IPS DF 6.9 (cell line): ENCODE measurements around the gene TCTN1.
A peak's percentile ranks its signal among the peaks of the same experiment; 100 is the strongest.

Experiments
- DNase-seq: peaks from one replicate; pipeline ENCODE4 v3.0.0-alpha.2; 2013; ENCODE audit warnings: low read depth, low spot score
- H3K27ac ChIP-seq: one replicate; pipeline ENCODE4 v1.5.1; 2013; ENCODE audit warnings: low read length, control low read depth
- H3K27me3 ChIP-seq: 2 replicates; pipeline ENCODE4 v1.6.1; 2013; ENCODE audit warnings: mild to moderate bottlenecking, low read length; ENCODE audit not compliant: control insufficient read depth, insufficient read depth
- H3K36me3 ChIP-seq: 2 replicates; pipeline ENCODE4 v1.6.1; 2013; ENCODE audit warnings: low read length; ENCODE audit not compliant: control insufficient read depth, insufficient read depth
- H3K4me1 ChIP-seq: 2 replicates; pipeline ENCODE4 v1.6.1; 2013; ENCODE audit warnings: low read length; ENCODE audit not compliant: control insufficient read depth, insufficient read depth
- H3K4me3 ChIP-seq: 2 replicates; pipeline ENCODE4 v1.5.1; 2013; ENCODE audit warnings: mild to moderate bottlenecking, low read length
- H3K9me3 ChIP-seq: 2 replicates; pipeline ENCODE4 v1.6.1; 2013; ENCODE audit warnings: low read length, inconsistent platforms; ENCODE audit not compliant: control insufficient read depth, insufficient read depth
- WGBS: extraction: QIAGEN DNeasy Blood & Tissue Kit; methylation state at CpG from one replicate; pipeline ENCODE4 v1.1.7; 2013; ENCODE audit warnings: mixed read lengths, missing lambda C conversion rate; ENCODE audit not compliant: insufficient read length, insufficient coverage; 5-methylcytosine and 5-hydroxymethylcytosine counted together

The TCTN1 gene

GRCh38 chr12:110694330-110694901 lies 80.5 kb downstream of the TCTN1 start:
- Histone ChIP-seq H3K36me3 (no peaks in the 10 kb centered on the region), H3K9me3 (no peaks in the 10 kb centered on the region), H3K4me3 (no peak overlapping the region), H3K4me1 (peaks cover 2% of the 10 kb centered on the region; the same call in 1 of the 2 replicates), H3K27me3 (no peaks in the 10 kb centered on the region), H3K27ac (no peak overlapping the region)
- no CpG with 5 or more reads among the region's 12 CpGs for WGBS
- DNase-seq: no peak

- DNase-seq: no peak
- WGBS: no CpG with 5 or more reads among the region's 3 CpGs
- no peak overlapping the region for H3K4me3 ChIP-seq
- no peaks in the 10 kb centered on the region for H3K4me1 ChIP-seq
- H3K36me3 ChIP-seq: no peaks in the 10 kb centered on the region
- no peaks in the 10 kb centered on the region for H3K9me3 ChIP-seq
- H3K27me3 ChIP-seq: no peaks in the 10 kb centered on the region
- H3K27ac ChIP-seq: no peak overlapping the region
These were observed 82.4 kb downstream of the TCTN1 start for GRCh38 chr12:110696283-110696682.

GRCh38 chr12:110697236-110697635 lies 83.3 kb downstream of the TCTN1 start:
- WGBS: no CpG with 5 or more reads among the region's 2 CpGs

GRCh38 chr12:110698171-110698902 lies 84.4 kb downstream of the TCTN1 start:
- H3K4me3 ChIP-seq: no peak overlapping the region
- no peaks in the 10 kb centered on the region for H3K9me3 ChIP-seq
- H3K36me3 ChIP-seq: no peaks in the 10 kb centered on the region
- WGBS: no CpG with 5 or more reads among the region's 20 CpGs
- no peak overlapping the region for H3K27ac ChIP-seq
- H3K27me3 ChIP-seq: no peaks in the 10 kb centered on the region
- DNase-seq: peak; percentile 78
- no peaks in the 10 kb centered on the region for H3K4me1 ChIP-seq

More at GRCh38 chr12:110697236-110697635, 83.3 kb downstream of the TCTN1 start:
- Histone ChIP-seq H3K4me3 (no peak overlapping the region), H3K27me3 (no peaks in the 10 kb centered on the region), H3K4me1 (no peaks in the 10 kb centered on the region), H3K27ac (no peak overlapping the region), H3K9me3 (no peaks in the 10 kb centered on the region), H3K36me3 (no peaks in the 10 kb centered on the region)
- DNase-seq: no peak
